Heart left ventricle (tissue), 13 donors: ENCODE data around the gene PTPN9.

Experiments
- POLR2A ChIP-seq, 2 donors: fragments of 450-650 bp; IDR thresholded peaks; one replicate each; pipeline ENCODE4 v1.6.1; 2017; ENCODE audit warnings: antibody characterized with exemption in 2 of 2, mild to moderate bottlenecking in 2 of 2, moderate library complexity in 2 of 2
- TF ChIP-seq, protein P1 (sequence below), 12 donors: fragments of 200-600 bp; sonication (generic) in 4 of 12; IDR thresholded peaks; one replicate each; pipeline versions ENCODE4 v1.5.0 to v1.8.0; 2018 to 2022; ENCODE audit warnings: antibody characterized with exemption in 12 of 12, mild to moderate bottlenecking in 5 of 12
- donor health status: ischemic (EF 13 %, LVEDD 7.1; RV severe dilation, severe dysfunction).
- donor health status: DM: no; HTN: yes; CAD: no.
- donor health status: DM: no; HTN: no; CAD: no.
- donor health status: ischemic (EF 25% LVEDD 6.9; RV normal size, moderate dysfunction).
- donor health status: ischemic (EF 25% LVEDD 5.7; RV mildly dilated, moderate dysfunction).
- donor health status: ischemic (EF 35%, LVEDD 5.7; RV mildly dilated, moderate dysfunction).
- donor health status: nonischemic (EF 11% LVEDD 7.7; RV severe dilation, severe dysfunction).
- donor health status: DM: yes; HTN: yes; CAD: no.
- donor health status: PGD.
- donor health status: ischemic (EF 29% LVEDD 5.4; RV normal size, mild dysfunction).
- donor health status: nonischemic (EF 23%, LVEDD 6.1; RV moderate dilation, normal function).

DNA sequence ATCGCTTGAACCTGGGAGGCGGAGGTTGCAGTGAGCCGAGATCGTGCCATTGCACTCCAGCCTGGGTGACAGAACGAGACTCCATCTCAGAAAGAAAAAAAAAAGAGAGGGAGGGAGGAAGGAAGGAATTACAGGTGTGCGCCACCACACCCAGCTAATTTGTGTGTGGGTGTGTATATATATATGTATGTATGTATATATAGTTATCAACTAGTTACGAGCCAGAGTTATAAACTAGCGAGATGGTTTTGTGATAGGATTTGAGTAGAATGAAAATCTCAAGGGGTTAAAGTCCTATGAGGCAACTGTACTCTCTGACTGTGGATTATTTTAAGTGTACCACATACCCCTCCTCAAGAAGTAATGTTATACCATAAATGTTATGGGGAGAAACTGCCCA is 76.8 kb downstream of the PTPN9 start:
- TF ChIP-seq, protein P1, sequence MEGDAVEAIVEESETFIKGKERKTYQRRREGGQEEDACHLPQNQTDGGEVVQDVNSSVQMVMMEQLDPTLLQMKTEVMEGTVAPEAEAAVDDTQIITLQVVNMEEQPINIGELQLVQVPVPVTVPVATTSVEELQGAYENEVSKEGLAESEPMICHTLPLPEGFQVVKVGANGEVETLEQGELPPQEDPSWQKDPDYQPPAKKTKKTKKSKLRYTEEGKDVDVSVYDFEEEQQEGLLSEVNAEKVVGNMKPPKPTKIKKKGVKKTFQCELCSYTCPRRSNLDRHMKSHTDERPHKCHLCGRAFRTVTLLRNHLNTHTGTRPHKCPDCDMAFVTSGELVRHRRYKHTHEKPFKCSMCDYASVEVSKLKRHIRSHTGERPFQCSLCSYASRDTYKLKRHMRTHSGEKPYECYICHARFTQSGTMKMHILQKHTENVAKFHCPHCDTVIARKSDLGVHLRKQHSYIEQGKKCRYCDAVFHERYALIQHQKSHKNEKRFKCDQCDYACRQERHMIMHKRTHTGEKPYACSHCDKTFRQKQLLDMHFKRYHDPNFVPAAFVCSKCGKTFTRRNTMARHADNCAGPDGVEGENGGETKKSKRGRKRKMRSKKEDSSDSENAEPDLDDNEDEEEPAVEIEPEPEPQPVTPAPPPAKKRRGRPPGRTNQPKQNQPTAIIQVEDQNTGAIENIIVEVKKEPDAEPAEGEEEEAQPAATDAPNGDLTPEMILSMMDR (IDR thresholded peaks at IDR 0.05) = no peak
- no peak for TF ChIP-seq POLR2A (IDR thresholded peaks at IDR 0.05)
